Fibroblast of lung (primary cell): Measurements from ENCODE around the gene HGFAC. TPM values are rescaled to one million over a fixed set of nuclear protein-coding genes. Genes with fewer than 3 reads are reported as not detected.

Experiments
- DNase-seq, 2 donors: peaks; one replicate each; pipeline versions ENCODE4 v3.0.0 to v3.0.0-alpha.2; 2010; ENCODE audit warnings: low read depth in 2 of 2
- H2AFZ ChIP-seq: 2 replicates; pipeline ENCODE4 v1.5.1; 2012; ENCODE audit warnings: low read length, control low read depth, inconsistent platforms
- H3K27ac ChIP-seq: 2 replicates; pipeline ENCODE4 v1.5.1; 2011; ENCODE audit warnings: low read length, control low read depth; ENCODE audit not compliant: insufficient read depth
- H3K27me3 ChIP-seq: 2 replicates; pipeline ENCODE4 v1.5.1; 2011; ENCODE audit warnings: mild to moderate bottlenecking, low read length; ENCODE audit not compliant: control insufficient read depth, insufficient read depth
- H3K36me3 ChIP-seq: 2 replicates; pipeline ENCODE4 v1.5.1; 2011; ENCODE audit warnings: low read length; ENCODE audit not compliant: control insufficient read depth, insufficient read depth
- H3K4me1 ChIP-seq: 2 replicates; pipeline ENCODE4 v1.5.1; 2011; ENCODE audit warnings: low read length; ENCODE audit not compliant: control insufficient read depth, insufficient read depth; ENCODE audit errors: extremely low read depth
- H3K4me2 ChIP-seq: 2 replicates; pipeline ENCODE4 v1.5.1; 2011; ENCODE audit warnings: low read length, control low read depth; ENCODE audit not compliant: insufficient read depth; ENCODE audit errors: extremely low read depth
- H3K4me3 ChIP-seq, 4 experiments: fragments of 200-600 bp in 1 of 4; sonication (generic) in 1 of 4; replicated peaks in 1 of 4; 2 replicates each; pipeline ENCODE4 v1.5.1; 2011 to 2016; ENCODE audit warnings: low read length in 4 of 4, low read depth in 3 of 4, mild to moderate bottlenecking in 3 of 4, control low read depth in 2 of 4, inconsistent platforms in 1 of 4, mixed read lengths in 1 of 4; ENCODE audit not compliant: insufficient read depth in 1 of 4; ENCODE audit errors: control extremely low read depth in 1 of 4
- H3K79me2 ChIP-seq: 2 replicates; pipeline ENCODE4 v1.5.1; 2012; ENCODE audit warnings: mild to moderate bottlenecking, low read length, inconsistent platforms; ENCODE audit not compliant: control insufficient read depth, insufficient read depth
- H3K9ac ChIP-seq: 2 replicates; pipeline ENCODE4 v1.5.1; 2011; ENCODE audit warnings: mild to moderate bottlenecking, low read length, control low read depth; ENCODE audit not compliant: insufficient read depth
- H3K9me3 ChIP-seq: 2 replicates; pipeline ENCODE4 v1.5.1; 2012; ENCODE audit warnings: low read depth, low read length; ENCODE audit not compliant: control insufficient read depth, insufficient read depth
- H4K20me1 ChIP-seq: 2 replicates; pipeline ENCODE4 v1.5.1; 2011; ENCODE audit warnings: low read length; ENCODE audit not compliant: control insufficient read depth, insufficient read depth; ENCODE audit errors: extremely low read depth
- EZH2 ChIP-seq: IDR thresholded peaks from 2 replicates; pipeline ENCODE4 v1.5.1; 2012; ENCODE audit warnings: low read length, control low read depth, mild to moderate bottlenecking; ENCODE audit errors: missing control alignments
- polyA minus RNA-seq: library from RNA; depleted of rRNA, polyadenylated mRNA; stranded (reverse); fragments of >200 nt; gene quantifications from 2 replicates; pipeline ENCODE4 v1.2.3, GENCODE V29; 2011; ENCODE audit warnings: low replicate concordance
- polyA plus RNA-seq, 2 donors: library from polyadenylated mRNA; depleted of rRNA in 1 of 2; stranded (reverse) in 1 of 2; unstranded in 1 of 2; fragments of >200 nt; gene quantifications; 2 replicates each; pipeline ENCODE4 v1.2.1, GENCODE V29; 2011 to 2012; ENCODE audit warnings: missing spikeins in 1 of 2
- total RNA-seq: library from RNA; depleted of rRNA; stranded (reverse); fragments of >200 nt; gene quantifications from 2 replicates; pipeline ENCODE4 v1.2.1, GENCODE V29; 2014
- TF ChIP-seq, protein P1 (sequence below), 2 donors: IDR thresholded peaks in 1 of 2; conservative IDR thresholded peaks in 1 of 2; 1 replicate in 1 of 2; 2 replicates in 1 of 2; pipeline ENCODE4 v1.5.1; 2011 to 2012; ENCODE audit warnings: low read length in 2 of 2, control low read depth in 1 of 2, inconsistent platforms in 1 of 2, low read depth in 1 of 2, mild to moderate bottlenecking in 1 of 2

HGFAC gene
- total RNA-seq: under 0.01 and 0.33 TPM in 2 replicates
- not detected in 2 replicates for polyA plus RNA-seq
- polyA plus RNA-seq (2012): not detected in 2 replicates
- polyA minus RNA-seq: not detected in 2 replicates

DNA sequence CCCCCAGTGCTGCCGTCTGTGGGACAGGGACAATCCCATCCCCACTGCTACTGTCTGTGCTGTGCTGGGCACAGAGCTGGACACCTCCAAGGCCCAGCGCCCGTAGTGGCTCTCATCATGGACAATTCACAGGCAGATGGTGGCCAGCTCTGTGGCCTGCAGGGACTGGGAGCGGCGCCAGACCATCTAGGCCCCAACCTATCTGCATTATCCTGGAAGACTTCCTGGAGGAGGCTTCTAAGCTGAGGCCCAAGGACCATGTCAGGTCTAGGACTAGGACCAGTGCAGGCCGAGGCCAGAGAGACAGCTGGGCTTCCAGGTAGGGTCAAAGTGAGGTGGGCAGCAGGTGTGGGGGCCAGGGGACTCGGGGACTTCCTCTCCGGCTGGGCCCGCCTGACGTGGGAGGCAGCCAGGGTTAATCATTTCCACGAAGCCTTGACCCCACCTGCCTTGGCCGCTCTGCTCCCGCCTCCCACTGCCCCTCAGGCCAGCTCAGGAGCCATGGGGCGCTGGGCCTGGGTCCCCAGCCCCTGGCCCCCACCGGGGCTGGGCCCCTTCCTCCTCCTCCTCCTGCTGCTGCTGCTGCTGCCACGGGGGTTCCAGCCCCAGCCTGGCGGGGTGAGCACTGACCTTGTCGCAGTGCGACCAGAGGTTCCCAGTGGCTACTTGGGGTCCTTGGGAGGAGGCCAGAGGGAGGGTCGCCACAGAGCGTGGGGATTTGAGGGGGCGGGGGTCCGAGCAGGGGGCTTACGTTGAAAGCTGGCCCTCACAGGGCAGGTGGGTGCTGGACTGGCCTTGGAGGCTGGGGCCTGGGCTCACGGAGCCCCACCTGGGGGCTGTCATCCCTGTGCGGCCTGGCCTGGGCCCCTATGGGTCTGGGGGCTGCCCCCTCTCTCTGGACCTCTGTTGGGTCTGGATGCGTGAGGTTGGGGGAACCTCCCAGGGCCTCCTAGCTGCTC, at the start of gene HGFAC:
TSS of gene HGFAC (plus strand) at position 468 of the 959 bp plus-strand sequence. CDS start at position 502, 34 bp downstream.
- H3K27ac ChIP-seq: no peak within 1 kb of the TSS
- no peak within 1 kb of the TSS for H3K9ac ChIP-seq
- TF ChIP-seq, protein P1, sequence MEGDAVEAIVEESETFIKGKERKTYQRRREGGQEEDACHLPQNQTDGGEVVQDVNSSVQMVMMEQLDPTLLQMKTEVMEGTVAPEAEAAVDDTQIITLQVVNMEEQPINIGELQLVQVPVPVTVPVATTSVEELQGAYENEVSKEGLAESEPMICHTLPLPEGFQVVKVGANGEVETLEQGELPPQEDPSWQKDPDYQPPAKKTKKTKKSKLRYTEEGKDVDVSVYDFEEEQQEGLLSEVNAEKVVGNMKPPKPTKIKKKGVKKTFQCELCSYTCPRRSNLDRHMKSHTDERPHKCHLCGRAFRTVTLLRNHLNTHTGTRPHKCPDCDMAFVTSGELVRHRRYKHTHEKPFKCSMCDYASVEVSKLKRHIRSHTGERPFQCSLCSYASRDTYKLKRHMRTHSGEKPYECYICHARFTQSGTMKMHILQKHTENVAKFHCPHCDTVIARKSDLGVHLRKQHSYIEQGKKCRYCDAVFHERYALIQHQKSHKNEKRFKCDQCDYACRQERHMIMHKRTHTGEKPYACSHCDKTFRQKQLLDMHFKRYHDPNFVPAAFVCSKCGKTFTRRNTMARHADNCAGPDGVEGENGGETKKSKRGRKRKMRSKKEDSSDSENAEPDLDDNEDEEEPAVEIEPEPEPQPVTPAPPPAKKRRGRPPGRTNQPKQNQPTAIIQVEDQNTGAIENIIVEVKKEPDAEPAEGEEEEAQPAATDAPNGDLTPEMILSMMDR (conservative IDR thresholded peaks at IDR 0.05 in 1 of 2, IDR thresholded peaks at IDR 0.05 in 1 of 2; ENCODE audit: low read depth in 1 of 2, low read length in 2 of 2): no peak
- no peak for TF ChIP-seq EZH2
- H2AFZ ChIP-seq: no peak within 1 kb of the TSS
- no peaks in the 10 kb centered on the region for H3K4me1 ChIP-seq
- H3K9me3 ChIP-seq: no peaks in the 10 kb centered on the region
- no peak within 1 kb of the TSS for H3K4me2 ChIP-seq
- H3K79me2 ChIP-seq: no peaks in the 10 kb centered on the region
- H3K36me3 ChIP-seq: no peaks in the 10 kb centered on the region
- H3K4me3 ChIP-seq: no peak within 1 kb of the TSS
- no peaks in the 10 kb centered on the region for H4K20me1 ChIP-seq
- no peaks in the 10 kb centered on the region for H3K27me3 ChIP-seq
- DNase-seq: no peak

DNA sequence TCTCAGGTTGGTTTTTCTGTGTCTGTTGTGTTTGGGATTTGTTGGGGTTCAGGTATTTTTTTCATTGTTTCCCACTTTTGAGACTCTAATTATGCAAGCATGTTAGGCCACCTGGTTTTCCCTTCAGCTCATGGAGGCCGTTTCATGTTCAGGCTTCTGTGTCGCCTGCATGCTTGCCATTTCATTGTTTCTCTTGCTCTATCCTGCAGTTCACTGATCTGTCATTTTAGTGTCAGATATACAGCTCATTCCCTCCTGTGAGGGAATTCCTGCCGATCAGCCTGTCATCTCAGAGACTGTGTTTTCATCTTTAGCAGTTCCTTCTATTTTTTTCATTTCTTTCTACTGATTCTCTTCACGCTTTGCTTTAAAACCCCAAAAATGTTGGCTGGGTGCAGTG, 49.4 kb upstream of the HGFAC start:
- no peak overlapping the region for H3K9ac ChIP-seq
- H4K20me1 ChIP-seq: no peaks in the 10 kb centered on the region
- no peak for DNase-seq
- H3K36me3 ChIP-seq: no peaks in the 10 kb centered on the region
- no peak overlapping the region for H3K4me2 ChIP-seq
- no peaks in the 10 kb centered on the region for H3K9me3 ChIP-seq
- TF ChIP-seq, protein P1 (conservative IDR thresholded peaks at IDR 0.05 in 1 of 2, IDR thresholded peaks at IDR 0.05 in 1 of 2; ENCODE audit: low read depth in 1 of 2, low read length in 2 of 2): no peak
- TF ChIP-seq EZH2: no peak
- H2AFZ ChIP-seq: no peak overlapping the region
- no peaks in the 10 kb centered on the region for H3K79me2 ChIP-seq
- H3K4me3 ChIP-seq: no peak overlapping the region
- H3K27me3 ChIP-seq: no peaks in the 10 kb centered on the region
- H3K27ac ChIP-seq: no peak overlapping the region
- H3K4me1 ChIP-seq: peaks cover 3% of the 10 kb centered on the region

DNA sequence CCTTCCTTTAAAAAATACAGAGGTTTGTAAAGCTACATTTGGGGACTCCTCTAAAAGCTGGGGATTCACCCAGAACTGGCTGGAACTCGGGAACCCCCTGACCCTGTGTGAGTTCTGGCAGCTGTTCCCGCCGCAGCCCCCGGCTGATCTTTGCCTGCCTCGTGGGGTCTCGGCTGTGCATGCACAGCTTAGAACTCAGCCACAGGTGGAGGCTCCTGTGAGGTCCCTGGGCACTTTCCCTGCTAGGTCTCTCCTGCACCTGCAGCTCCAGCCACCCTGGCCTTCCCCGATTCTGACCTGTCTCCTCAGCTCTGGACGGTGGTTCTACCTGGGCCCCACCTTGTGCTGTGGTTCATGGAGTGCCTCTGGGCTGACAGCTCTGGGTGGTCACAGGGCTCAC, 48.6 kb upstream of the HGFAC start:
- Histone ChIP-seq H3K79me2 (no peaks in the 10 kb centered on the region), H2AFZ (no peak overlapping the region), H4K20me1 (no peaks in the 10 kb centered on the region), H3K4me2 (no peak overlapping the region), H3K27ac (no peak overlapping the region), H3K36me3 (no peaks in the 10 kb centered on the region), H3K9ac (no peak overlapping the region), H3K4me1 (no peaks in the 10 kb centered on the region), H3K4me3 (no peak overlapping the region), H3K9me3 (no peaks in the 10 kb centered on the region), H3K27me3 (no peaks in the 10 kb centered on the region)
- DNase-seq: no peak
- TF ChIP-seq, protein P1 (conservative IDR thresholded peaks at IDR 0.05 in 1 of 2, IDR thresholded peaks at IDR 0.05 in 1 of 2; ENCODE audit: low read depth in 1 of 2, low read length in 2 of 2): no peak
- no peak for TF ChIP-seq EZH2
